GM18868 (cell line): Measurements from ENCODE around the gene PGAP6.
"Not testable (repeated sequence)": the region's sequence is repeated elsewhere in the genome, so short reads cannot be mapped to it uniquely, and the experiment has no call there.

ENCODE experiments used
- ATAC-seq: cut with Tn5 transposase; IDR thresholded peaks from one replicate; pipeline ENCODE4 v1.9.1; 2021; ENCODE audit warnings: mild to moderate bottlenecking, moderate library complexity; ENCODE audit not compliant: unreplicated experiment

The PGAP6 gene

DNA sequence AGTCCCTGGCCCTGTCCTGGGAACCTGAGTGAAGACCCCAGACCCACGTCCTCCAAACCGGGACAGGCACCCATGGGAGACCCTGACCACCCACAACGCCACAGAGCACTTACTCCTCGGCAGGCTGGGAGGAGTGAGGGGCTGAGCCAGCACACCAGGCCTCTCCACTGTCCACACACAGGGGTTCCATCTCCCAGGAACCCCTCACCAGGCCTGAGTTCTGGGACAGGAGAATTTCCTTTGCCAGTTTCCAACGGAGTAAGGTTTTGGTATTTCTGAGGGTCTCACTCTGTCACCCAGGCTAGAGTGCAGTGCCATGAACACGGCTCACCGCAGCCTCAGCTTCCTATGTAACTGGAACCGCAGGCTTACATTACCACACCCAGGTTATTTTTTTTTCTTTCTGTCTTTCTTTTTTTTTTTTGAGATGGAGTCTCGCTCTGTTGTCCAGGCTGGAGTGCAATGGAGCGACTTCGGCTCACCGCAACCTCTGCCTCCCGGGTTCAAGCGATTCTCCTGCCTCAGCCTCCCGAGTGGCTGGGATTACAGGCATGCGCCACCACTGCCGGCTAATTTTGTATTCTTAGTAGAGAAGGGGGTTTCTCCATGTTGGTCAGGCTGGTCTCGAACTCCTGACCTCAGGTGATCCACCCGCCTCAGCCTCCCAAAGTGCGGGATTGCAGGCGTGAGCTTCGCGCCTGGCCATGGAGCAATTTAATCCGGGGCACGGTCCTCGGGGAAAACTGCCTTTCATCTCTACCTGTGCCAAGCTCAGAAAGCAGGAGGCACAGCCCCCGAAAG lies 1.6 kb downstream of the PGAP6 start:
- ATAC-seq = no peak

DNA sequence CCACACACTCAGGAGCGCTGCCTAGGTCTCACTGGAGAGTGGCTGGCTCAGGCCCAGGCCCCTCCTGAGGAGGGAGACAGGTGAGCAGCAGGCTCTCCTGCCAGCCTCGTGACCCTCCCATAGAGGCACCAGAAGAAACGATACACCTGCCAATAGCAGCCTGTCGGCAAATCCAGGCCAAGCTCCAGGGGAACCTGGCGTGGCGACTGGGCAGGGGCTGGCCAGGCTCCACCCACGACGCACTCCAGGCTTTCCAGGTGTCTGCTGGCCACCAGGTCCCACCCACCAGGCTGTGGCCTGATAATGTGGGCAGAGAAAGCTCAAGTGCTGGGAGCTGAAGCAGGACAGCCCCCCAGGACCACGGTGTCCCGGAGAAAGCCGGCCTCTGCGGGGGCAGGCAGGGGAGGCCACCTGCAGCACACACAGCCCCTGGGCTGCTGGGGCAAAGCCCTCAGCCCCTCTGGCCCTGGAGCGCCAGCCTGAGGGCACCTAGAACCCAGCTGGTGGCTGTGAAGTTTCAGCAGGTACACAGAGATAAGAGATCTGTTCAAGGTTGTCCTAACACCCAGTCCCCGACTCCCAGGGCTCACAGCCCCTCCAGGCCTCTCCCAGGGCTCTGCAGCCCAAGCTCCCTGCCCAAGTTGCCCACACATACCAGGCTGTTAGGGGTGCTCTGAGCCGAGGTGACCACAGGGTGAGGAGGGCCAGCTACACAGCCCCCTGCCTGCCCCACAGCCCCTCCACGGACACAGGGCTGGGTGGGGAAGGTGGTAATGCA lies 2.4 kb downstream of the PGAP6 start:
- ATAC-seq = no peak

DNA sequence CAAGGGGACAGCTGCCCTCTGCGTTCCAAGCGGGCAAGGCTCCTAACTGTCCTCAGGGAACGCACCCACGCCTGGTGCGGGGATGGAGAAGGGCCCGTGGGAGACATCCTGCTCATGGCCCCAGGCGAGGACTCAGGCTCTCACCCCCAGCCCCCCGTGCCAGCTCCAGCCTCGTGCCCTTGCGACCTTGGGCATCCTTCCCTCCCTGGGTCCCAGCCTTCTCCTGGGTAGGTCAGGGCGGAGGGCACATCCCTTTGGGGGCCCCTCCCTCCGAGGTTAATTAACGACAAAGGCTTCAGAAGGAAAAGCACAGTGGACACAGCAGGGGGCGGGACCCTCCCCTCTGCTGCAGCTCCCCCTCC lies 3.0 kb downstream of the PGAP6 start:
- ATAC-seq = no peak

DNA sequence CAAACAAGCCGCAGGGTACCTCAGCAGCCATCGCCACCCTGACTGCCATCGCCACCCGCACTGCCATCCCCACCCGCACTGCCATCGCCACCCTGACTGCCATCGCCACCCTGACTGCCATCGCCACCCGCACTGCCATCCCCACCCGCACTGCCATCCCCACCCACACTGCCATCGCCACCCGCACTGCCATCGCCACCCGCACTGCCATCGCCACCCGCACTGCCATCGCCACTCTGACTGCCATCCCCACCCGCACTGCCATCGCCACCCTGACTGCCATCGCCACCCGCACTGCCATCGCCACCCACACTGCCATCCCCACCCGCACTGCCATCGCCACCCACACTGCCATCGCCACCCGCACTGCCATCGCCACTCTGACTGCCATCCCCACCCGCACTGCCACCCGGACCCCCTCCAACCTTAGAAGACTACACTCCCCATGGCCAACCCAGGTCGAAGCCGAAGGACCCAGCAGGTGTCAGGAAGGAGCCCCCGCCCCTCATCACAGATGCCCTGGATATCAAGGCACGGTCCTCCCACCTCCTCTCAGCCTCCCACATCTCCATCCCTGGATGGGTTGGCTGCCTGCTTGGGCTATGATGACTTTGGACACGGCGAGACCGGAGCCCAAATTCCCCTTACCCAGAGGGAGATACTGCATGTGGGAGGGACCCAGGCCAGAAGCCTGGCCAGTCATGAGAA lies 3.5 kb downstream of the PGAP6 start:
- not testable (repeated sequence) for ATAC-seq

DNA sequence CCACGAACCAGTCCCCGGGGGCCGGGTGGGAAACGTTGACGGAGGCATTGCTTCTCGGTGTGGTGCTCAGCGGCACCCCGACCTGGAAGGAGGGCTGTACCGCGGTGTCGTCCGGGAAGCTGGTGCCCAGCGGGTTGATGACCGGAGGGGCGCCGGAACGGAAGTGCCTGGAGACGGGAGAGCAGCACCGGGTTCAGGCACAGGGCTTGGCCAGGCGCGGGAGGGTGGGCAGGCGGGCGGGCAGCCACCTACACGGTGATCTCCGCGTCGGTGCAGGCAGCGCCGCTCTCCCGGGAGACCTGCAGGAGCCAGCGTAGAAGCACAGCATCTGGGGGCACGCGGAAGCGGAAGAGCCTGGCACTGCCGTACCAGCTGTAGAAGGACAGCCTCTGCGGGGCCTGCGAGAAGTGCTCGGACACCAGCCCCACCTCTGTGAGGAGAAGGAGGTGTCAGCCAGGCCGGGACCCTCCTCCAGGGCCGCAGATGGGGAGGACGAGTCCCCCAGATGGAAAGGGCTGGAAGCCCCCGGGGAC lies 4.3 kb downstream of the PGAP6 start:
- ATAC-seq = no peak

DNA sequence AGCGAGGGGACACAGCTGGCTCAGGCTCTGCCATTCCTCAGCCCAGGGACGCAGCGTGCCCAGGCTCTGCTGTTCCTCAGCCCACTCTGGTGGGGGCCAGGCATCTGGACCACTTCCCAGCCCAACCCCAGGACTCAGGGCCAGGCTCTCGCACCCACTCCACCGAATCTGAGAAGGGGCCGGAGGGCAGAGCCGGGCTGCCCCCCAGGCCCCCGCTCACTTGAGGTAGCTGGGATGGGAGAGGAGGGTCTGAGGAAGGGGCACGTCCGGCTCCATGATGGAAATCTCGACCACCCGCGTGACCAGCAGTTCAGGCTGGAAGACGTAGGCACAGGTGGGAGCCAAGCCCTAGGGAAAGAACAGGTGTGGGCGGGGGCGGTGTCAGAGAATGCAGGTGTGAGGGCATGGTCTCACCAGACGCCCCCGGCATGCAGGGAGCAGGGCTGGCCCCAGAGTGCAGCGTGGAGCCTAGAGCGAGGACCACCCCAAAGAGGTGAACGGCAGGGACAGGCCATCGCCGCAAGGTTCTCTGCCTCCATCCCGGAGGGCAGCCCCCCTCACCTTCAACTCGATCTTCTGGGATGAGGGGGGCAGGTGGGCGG lies 4.9 kb downstream of the PGAP6 start:
- no peak for ATAC-seq

DNA sequence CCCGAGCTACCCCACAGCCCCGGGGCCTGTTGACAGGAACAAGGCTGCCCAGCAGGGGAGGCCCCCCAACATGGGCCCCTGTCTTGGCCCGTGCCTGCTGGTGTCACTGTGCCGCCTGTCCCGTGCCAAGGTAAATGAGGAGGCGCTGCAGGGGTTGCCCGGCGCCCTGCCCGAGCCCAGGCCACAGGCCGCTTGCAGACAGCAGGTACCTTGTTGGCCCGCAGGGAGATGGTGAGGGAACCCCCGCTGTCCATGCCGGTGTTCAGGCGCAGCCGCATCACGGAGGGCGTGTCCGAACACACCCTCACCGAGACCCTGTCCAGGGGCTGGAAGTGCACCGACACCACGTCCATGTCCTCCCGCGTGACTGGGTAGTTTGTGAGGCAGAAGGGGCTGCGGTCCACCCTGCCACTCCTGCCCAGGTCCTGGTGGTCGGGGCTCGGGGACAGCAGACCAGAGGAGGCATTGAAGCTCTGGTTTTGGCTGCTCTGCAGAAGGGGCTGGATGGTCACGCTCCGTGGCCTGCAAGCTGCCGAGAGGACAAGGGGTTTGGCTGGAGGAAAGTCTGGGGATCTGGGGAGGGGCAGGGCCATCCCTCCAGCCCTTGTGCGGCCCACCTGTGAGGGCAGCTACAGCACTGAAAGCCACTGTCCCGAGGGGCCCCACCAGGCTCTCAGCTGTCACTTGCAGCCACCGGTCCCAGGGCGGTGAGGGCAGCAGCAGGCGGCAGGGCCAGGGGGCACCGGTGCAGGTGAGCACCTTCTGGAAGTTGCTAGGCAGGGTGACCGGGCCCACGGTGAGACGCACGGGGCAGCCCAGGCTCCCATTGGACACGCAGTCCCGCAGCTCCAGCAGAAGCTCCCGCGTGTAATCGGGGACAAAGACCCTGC lies 5.6 kb downstream of the PGAP6 start:
- ATAC-seq = no peak

DNA sequence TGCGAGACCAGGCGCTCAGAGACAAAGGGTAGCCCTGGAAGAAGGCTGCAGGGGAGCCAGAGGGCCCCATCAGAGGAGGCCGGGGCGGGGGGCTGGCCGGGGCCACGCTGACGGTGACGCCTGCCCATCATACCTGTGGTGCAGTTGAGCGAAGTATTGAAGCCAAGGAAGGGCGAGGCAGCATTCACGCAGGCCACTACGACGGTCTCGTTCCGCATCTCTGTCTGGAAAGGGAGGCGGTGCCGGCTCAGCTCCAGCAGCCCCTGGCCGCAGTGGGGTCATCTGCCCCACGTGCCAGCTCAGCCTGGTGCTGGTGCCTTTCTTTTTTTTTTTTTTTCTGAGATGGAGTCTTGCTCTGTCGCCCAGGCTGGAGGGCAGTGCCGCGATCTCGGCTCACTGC lies 6.6 kb downstream of the PGAP6 start:
- no peak for ATAC-seq

DNA sequence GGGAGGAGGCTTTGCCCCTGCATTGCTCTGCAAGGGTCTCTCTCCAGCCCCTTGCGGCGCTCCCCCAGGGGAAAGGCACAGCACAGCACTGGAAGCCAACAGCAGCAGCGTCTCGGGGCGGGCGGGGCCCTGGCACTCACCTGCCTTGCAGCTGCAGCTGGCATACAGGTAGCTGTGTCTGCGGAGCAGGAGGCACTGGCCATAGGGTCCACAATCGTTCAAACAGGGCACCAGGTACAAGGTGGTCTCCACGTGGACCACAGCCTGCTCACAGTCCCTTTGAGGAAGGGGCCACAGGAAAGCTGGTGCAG lies 7.2 kb downstream of the PGAP6 start:
- ATAC-seq = no peak

DNA sequence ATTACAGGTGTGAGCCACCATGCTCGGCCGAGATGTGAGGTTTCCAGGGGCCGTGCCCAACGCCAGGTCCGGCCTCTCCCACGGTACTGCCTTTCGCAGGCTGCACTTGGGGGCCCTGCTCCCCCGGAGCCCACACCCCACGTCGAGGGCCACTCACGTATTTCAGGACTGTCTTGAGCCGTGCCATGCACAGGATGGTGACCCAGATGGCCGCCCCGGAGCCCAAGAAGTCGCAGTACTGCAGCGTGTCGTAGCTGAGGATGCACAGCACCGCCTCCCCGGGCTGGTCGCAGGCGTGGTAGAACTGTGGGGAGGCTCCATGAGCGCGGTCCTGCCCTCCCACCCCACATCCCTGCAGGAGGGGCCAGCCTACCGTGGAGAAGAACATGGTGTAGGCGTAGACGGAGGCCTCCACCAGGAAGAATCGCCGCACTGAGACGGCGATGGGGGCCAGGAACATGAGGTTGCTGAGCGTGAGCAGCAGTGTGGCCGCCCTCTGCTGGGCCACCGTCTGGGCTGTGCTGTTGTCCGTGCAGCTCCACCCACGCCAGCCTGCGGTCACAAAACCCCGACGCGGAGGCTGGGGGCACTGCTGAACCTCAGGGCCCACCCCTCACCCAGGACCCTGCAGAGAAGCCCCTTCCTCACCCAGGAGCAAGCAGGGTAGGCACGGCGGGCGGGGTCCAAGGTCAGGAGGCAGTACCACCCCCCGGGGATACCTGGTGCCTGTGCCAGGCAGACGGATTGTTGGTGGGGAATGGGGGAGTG lies 7.7 kb downstream of the PGAP6 start:
- ATAC-seq = no peak

DNA sequence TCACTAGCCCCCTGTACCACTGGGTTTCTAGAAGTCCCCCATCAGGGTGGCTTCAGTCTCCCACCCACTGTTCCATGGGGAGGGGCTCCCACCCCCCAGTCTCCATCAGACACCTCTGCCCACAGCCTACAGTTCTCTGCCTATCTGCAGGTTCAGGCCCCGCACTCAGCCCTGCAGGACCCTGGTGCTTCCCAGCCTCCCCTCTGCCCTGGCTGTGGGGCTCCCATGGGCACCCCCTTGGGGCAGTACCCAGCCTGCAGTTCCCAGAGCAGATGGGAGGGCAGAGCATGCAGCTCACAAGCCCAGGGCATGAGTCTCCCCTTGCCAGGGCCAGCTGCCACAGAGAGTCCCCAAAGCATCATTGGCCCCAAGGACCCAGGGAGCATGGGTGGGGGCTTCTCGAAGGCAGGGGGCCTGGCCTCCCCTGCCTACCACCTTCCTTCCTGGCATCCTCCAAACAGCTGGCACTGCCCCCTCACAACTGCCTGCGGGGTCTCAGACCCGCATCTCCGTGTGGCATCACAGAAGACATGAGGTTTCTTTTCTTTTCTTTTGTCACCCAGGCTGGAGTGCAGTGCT lies 8.7 kb downstream of the PGAP6 start:
- no peak for ATAC-seq

DNA sequence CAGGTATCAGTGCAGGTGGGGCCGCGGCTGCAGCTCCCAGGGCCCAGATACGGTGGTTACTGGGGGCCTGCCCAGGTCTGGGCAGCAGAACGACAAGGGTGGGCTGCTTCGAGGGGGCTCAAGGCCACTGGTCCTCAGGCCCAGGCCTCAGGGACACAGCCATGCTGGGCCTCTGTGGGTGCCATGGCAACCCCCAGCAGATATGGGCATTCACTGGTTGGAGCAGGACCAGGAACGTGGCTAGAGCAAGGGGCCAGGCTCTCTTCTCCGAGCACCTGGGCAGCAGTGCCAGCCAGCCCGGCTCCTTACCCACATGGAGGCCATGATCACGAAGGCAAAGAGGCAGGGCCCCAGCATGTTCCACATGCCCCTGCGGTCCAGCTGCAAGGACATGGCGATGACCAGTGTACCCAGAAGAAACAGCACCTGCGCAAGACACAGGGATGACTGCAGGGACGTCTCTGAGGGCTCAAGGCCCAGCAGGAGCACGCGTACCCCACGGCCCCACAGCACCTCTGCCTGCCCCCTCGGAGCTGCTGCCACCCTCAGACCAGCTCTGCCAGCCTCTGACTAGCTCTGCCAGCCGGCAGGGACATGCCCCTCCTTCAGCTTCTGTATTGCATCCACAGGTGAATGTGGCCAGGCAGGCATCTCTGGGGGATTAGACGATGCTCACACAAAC lies 9.3 kb downstream of the PGAP6 start:
- ATAC-seq = no peak

DNA sequence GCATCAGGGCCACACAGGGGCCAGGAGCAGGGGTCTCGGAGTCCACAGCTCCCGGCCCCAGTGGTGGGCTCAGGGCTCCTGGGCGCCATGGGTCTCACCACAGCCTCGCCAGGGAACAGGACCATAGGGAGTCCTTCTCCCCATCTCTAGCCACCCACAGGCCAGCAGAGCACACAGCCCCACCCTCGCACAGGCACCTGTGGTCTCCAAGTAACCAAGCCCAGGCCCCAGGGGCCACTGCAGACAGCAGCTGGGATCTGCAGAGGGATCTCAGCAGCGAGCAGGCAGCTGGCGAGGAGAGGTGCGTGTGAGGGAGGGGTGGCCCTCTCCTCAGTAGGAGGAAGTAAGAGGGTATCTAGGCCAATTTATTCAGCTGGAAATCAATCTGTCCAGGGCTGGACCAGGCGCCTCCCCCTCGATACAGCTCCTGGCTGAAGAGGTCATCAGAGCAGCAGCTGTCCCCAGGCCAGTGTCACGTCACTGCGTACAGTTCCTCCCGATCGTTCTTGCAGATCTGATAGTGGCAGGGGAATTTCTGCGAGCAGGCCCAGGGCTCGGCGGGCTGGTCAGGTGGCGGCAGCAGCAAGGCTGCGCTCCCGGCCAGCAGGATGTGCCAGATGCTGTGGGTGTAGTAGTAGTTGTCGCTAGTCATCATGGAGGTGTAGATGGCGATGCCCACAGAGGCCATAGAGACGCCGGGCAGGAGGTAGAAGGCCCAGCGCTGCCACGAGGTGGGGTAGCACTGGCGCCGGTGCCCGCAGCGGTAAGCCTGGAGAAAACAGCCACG lies 10.1 kb downstream of the PGAP6 start:
- no peak for ATAC-seq

DNA sequence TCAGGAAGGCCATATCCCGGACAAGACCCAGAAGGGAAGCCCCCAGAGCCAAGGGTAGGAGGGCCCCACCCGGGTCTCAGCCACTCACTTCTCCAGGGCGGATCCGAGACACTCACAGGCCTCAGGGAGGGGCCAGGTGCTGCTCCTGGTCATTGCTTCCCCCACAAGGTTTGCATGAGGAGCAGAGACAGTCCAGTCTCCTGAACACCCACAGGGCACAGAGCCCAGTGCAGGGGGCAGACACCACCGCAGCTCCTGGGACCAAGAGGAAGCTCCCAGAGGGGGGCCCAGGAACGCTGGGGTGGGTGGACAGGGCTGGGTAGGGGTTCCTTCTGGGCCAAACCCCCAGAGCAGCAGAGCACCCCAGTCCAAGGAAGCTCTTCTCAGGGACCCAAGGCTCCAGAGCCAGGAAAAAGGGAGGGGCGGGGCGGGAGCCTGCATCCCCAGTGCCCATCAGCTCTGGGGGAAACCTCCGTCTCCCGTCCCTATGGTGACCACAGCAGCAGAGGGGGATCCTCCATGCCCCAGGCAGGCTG lies 10.7 kb downstream of the PGAP6 start:
- no peak for ATAC-seq

DNA sequence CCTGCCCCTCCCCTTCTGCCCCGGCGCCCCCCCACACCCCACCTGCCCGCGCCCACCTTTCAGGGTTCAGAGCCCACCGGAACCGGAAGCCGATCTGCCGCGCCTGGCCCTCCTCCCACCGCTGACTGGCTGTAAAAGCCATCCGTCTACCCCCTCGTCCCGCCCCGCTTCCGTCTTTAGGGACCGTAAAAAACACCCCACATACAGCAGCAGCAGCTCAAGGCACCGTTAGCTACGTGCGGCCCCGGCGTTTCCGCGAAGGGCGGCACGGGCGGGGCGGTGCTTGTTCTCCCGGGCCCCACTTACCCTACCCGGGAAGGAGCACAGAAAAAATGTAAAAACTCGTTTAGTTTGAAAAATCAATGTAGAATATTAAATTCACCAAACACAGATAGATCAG lies 11.3 kb downstream of the PGAP6 start, which contains the start of gene MRPL28:
Gene MRPL28, minus strand, starts transcription at position 96 of the 400 bp plus-strand sequence. CDS start 320 bp downstream, outside the sequence.
- ATAC-seq = peak; percentile 89

DNA sequence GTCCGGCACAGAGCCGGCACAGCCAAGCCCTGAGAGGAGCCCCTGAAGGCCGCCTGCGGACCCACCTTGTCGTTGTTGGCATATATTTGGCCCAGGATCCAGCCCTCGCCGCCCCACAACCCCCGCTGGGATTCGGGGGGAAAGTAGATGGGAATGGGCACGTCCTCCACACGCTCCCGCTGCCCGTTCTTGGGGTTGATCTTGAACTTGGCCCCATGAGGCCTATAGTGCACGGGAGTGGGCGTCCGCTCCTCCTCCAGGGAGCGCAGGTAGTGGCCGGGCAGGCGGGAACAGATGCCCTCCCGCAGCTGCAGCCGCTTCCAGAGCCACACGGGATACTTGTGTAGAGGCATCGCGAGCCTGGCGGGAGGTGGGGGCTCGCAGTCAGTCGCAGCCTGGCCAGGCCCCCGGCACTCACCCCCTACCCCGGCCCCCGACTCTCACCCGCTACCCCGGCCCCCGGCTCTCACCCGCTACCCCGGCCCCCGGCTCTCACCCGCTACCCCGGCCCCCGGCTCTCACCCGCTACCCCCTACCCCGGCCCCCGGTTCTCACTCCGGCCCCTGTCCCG lies 11.8 kb downstream of the PGAP6 start:
- no peak for ATAC-seq

DNA sequence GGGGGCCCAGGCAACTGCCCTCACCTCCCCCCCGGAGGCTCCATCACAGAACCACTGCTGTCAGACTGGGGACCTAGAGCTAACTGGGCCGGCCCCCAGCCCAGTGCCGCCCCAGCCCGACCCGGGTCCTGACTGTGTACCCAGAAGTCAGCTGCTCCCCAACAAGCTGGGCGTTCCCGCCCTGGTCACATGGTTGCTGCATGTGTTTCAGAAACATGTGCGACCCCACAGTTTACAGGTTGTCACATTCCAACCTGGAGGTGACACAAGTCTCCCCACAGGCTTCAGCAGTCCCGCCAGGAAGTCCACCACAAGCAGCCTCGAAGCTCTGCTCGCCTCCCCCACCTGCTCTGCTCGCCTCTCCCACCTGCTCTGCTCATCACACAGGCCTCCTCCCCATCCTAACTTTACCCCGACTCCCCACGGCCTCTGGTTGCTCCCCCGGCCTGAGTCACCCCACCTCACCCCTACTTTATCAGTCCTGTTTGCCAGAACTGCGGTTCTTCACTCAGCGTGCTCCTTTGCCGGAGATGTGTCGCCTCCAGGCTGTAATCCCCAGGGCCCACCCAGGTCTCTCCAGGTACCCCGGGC lies 12.4 kb downstream of the PGAP6 start:
- ATAC-seq = no peak
